ENCODE data around the gene STK11. TPM values are rescaled to one million over a fixed set of nuclear protein-coding genes. Genes with fewer than 3 reads are reported as not detected.

Gene STK11, protein sequence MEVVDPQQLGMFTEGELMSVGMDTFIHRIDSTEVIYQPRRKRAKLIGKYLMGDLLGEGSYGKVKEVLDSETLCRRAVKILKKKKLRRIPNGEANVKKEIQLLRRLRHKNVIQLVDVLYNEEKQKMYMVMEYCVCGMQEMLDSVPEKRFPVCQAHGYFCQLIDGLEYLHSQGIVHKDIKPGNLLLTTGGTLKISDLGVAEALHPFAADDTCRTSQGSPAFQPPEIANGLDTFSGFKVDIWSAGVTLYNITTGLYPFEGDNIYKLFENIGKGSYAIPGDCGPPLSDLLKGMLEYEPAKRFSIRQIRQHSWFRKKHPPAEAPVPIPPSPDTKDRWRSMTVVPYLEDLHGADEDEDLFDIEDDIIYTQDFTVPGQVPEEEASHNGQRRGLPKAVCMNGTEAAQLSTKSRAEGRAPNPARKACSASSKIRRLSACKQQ
- polyA plus RNA-seq (2013): 41.3 TPM

DNA sequence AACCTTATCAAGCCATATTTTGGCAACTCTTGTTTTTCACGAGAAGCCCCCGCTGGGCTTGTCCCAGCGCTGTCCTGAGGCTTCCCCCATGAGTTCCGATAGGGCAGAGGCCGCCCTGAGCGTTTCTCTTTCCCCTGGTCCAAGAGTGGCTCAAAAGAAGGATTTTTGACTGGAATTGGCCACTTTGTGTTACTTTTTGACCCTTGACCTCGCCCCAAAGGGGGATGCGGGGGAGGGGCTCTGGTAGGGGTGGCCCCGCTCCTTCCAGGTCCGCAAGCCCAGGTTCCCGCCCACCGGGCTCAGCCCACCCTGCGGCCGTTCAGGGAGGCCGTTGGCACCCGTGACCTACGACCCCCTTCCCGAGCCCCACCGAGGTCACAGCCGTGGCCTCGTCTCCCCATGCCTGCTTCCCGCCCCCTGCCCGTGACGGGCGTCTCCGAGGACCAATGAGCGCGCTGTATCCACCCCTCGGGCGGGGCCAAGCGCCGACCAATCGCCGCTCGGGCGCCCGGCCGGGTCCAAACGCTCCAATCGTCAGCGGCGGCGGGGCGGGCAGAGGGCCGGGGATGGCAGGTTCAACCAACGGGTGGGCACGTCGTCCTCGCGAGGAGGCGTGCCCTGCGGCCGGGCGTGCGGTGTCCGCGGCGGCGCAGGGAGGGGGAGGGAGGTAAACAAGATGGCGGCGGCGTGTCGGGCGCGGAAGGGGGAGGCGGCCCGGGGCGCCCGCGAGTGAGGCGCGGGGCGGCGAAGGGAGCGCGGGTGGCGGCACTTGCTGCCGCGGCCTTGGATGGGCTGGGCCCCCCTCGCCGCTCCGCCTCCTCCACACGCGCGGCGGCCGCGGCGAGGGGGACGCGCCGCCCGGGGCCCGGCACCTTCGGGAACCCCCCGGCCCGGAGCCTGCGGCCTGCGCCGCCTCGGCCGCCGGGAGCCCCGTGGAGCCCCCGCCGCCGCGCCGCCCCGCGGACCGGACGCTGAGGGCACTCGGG lies at the start of gene STK11:
TSS of gene STK11 (plus strand) at position 665 of the 986 bp plus-strand sequence. CDS start 1,136 bp downstream, outside the sequence.
- 4% methylated on average over 97 of the region's 114 CpGs for WGBS (ENCODE audit: insufficient coverage)
- Histone ChIP-seq H3K36me3 (ENCODE audit: control insufficient read depth in 4 of 4, insufficient read depth in 4 of 4, low read length in 3 of 4) (peaks cover 0 to 13% (median 5%) of the 10 kb centered on the region in 4 experiments), H3K9me3 (ENCODE audit: control extremely low read depth in 1 of 5, control insufficient read depth in 4 of 5, insufficient read depth in 2 of 5, low read depth in 1 of 5, low read length in 4 of 5) (no peaks in the 10 kb centered on the region), H3K4me3 (ENCODE audit: control insufficient read depth in 1 of 7, extremely low read depth in 1 of 7, insufficient read depth in 4 of 7, low read depth in 2 of 7, low read length in 6 of 7) (peak within 1 kb of the TSS; percentile 69 to 92 (median 77)), H3K27me3 (replicated peaks in 2 of 5; ENCODE audit: control insufficient read depth in 4 of 5, insufficient read depth in 5 of 5, low read length in 4 of 5) (no peaks in the 10 kb centered on the region), H3K27ac (ENCODE audit: insufficient read depth in 1 of 2, low read depth in 1 of 2, low read length in 2 of 2, poor library complexity in 1 of 2, severe bottlenecking in 2 of 2) (peak within 1 kb of the TSS in 1 of 2 experiments; percentile 71), H3K4me1 (ENCODE audit: control extremely low read depth in 1 of 4, control insufficient read depth in 4 of 4, insufficient read depth in 4 of 4, low read length in 3 of 4) (peaks cover 0 to 60% (median 53%) of the 10 kb centered on the region in 4 experiments)
- peak; percentile 96 to 98 (median 98) for DNase-seq
- ChIA-PET CTCF (interaction anchor here (0.6 to 0.9 kb wide), 2 partner anchors 11 to 21 kb away, joined by 3 read pairs; no protein-coding TSS in a partner anchor), POLR2A (no interaction called here)

DNA sequence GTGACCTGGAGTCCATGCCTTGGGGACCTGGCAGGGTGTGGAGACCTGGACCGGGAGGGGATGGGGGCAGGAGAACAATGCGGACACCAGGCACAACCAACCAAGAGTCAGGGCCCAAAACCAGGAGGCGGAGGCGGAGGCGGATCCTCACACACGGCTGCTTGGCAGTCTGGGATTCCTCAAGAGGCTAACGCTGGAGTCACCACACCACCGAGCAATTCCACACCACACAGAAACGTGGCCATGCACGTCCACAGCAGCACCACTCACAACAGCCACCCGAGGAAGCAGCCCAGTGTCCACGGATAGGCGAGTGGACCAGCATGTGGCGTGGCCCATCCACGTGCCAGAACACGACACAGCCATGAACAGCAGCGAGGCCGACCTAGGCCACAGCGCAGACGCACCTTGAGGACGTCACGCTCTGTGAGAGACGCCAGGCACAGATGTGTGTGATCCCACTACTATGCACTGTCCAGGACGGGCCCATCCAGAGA lies 49.2 kb upstream of the STK11 start:
- WGBS (ENCODE audit: insufficient coverage): 93% methylated on average over 23 of the region's 24 CpGs

DNA sequence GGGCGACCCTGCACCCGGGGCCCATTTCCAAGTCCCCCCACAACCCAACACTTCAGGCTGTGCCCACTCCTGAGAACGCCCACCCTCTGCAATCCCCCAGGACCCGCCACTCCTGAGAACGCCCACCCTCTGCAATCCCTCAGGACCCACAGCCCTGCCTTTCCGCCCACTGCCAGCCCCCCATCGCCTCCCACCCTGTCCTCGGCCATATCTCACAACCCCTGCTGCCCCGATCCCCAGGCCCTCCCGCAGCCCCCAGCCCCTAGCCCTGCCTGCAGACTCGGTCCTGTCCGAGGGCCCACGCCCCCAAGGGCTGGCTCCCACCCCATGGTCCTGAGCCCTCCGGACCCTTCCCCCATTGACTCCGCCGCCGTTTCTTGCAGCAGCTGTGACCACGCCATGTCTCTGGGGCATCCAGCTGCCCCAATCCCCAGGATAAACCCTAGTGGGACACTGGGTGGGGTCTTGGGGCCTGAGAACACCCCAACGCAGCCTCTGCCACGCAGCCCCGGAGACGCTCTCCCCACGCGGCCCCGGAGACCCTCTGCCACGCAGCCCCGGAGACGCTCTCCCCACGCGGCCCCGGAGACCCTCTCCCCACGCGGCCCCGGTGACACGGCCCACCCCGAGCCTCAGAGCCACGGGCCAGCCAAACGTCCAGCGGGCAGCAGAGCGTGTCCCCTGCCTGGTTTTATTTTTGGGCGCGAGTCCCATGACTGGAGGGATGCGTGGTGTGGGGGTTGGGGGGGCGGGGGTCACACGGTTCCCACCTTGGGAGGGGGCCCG lies 48.6 kb upstream of the STK11 start:
- peaks cover 2 to 25% (median 11%) of the 10 kb centered on the region in 4 experiments for H3K36me3 ChIP-seq (ENCODE audit: control insufficient read depth in 4 of 4, insufficient read depth in 4 of 4, low read length in 3 of 4)
- H3K27ac ChIP-seq (ENCODE audit: insufficient read depth in 1 of 2, low read depth in 1 of 2, low read length in 2 of 2, poor library complexity in 1 of 2, severe bottlenecking in 2 of 2): no peak overlapping the region
- ChIA-PET POLR2A (interaction anchor here (0.7 kb wide), 1 partner anchor 9 kb away, joined by 3 read pairs; no protein-coding TSS in a partner anchor), CTCF (interaction anchor here (1.0 kb wide), 1 partner anchor 12 kb away, joined by 3 read pairs; no protein-coding TSS in a partner anchor)
- H3K4me1 ChIP-seq (ENCODE audit: control extremely low read depth in 1 of 4, control insufficient read depth in 4 of 4, insufficient read depth in 4 of 4, low read length in 3 of 4): no peaks in the 10 kb centered on the region
- WGBS (ENCODE audit: insufficient coverage): 95% methylated on average over 39 of the region's 46 CpGs
- H3K9me3 ChIP-seq (ENCODE audit: control extremely low read depth in 1 of 5, control insufficient read depth in 4 of 5, insufficient read depth in 2 of 5, low read depth in 1 of 5, low read length in 4 of 5): no peaks in the 10 kb centered on the region
- H3K27me3 ChIP-seq (replicated peaks in 2 of 5; ENCODE audit: control insufficient read depth in 4 of 5, insufficient read depth in 5 of 5, low read length in 4 of 5): no peaks in the 10 kb centered on the region
- no peak for DNase-seq
- no peak overlapping the region for H3K4me3 ChIP-seq (ENCODE audit: control insufficient read depth in 1 of 7, extremely low read depth in 1 of 7, insufficient read depth in 4 of 7, low read depth in 2 of 7, low read length in 6 of 7)

More for the DNA sequence above, 49.2 kb upstream of the STK11 start:
- Histone ChIP-seq H3K9me3 (ENCODE audit: control extremely low read depth in 1 of 5, control insufficient read depth in 4 of 5, insufficient read depth in 2 of 5, low read depth in 1 of 5, low read length in 4 of 5) (no peaks in the 10 kb centered on the region), H3K27me3 (replicated peaks in 2 of 5; ENCODE audit: control insufficient read depth in 4 of 5, insufficient read depth in 5 of 5, low read length in 4 of 5) (no peaks in the 10 kb centered on the region), H3K4me1 (ENCODE audit: control extremely low read depth in 1 of 4, control insufficient read depth in 4 of 4, insufficient read depth in 4 of 4, low read length in 3 of 4) (no peaks in the 10 kb centered on the region), H3K36me3 (ENCODE audit: control insufficient read depth in 4 of 4, insufficient read depth in 4 of 4, low read length in 3 of 4) (peaks cover 2 to 32% (median 15%) of the 10 kb centered on the region in 4 experiments), H3K27ac (ENCODE audit: insufficient read depth in 1 of 2, low read depth in 1 of 2, low read length in 2 of 2, poor library complexity in 1 of 2, severe bottlenecking in 2 of 2) (no peak overlapping the region), H3K4me3 (ENCODE audit: control insufficient read depth in 1 of 7, extremely low read depth in 1 of 7, insufficient read depth in 4 of 7, low read depth in 2 of 7, low read length in 6 of 7) (no peak overlapping the region)
- CTCF ChIA-PET: no interaction called here
- DNase-seq: no peak
- POLR2A ChIA-PET: no interaction called here

DNA sequence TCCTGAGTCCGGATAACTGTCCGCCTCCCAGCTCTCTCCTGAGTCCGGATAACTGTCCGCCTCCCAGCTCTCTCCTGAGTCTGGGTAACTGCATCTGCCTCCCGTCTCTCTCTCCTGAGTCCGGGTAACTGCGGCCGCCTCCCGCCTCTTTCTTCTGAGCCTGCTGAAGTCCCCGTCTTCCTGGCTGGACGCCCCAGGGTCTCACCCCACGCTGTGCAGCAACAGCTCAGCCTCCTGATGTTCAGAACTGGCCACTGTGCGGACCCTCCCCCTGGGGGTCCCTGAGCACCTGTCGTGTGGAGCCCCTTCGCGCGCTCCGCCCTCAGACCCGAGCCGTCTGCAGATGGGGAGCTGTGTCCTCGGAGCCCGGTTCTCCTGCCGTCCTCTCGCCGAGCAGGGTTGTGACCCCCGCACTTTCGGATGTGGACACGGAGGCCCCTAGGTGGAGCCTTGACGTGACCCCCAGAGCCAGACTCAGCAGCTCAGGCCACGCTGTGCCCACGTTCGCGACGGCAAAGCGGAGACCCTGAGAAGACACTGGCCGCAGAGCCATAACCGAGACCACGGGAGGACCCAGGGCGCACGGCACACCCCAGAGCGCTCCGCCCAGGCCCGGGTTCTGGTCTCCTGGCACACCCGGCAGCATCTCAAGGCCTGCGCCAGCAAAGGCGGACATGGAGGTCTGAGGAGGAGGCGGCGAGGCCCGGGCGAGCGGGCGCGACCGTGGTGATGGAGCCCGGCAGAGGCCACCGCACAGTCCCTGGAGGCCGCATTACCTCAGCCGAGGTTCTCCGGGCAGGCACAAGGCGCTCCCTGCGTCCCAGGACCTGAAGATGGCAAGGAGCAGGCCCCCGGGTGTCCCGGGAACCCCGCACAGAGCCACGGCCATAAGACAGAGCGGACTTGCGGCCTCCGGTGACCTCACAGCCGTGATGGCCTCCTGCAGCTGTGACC lies 47.4 kb upstream of the STK11 start:
- CTCF ChIA-PET: interaction anchor here (1.0 kb wide), 1 partner anchor 11 kb away, joined by 3 read pairs; no protein-coding TSS in a partner anchor
- Histone ChIP-seq H3K4me1 (ENCODE audit: control extremely low read depth in 1 of 4, control insufficient read depth in 4 of 4, insufficient read depth in 4 of 4, low read length in 3 of 4) (no peaks in the 10 kb centered on the region), H3K36me3 (ENCODE audit: control insufficient read depth in 4 of 4, insufficient read depth in 4 of 4, low read length in 3 of 4) (peaks cover 0 to 16% (median 8%) of the 10 kb centered on the region in 4 experiments), H3K4me3 (ENCODE audit: control insufficient read depth in 1 of 7, extremely low read depth in 1 of 7, insufficient read depth in 4 of 7, low read depth in 2 of 7, low read length in 6 of 7) (no peak overlapping the region), H3K9me3 (ENCODE audit: control extremely low read depth in 1 of 5, control insufficient read depth in 4 of 5, insufficient read depth in 2 of 5, low read depth in 1 of 5, low read length in 4 of 5) (no peaks in the 10 kb centered on the region), H3K27ac (ENCODE audit: insufficient read depth in 1 of 2, low read depth in 1 of 2, low read length in 2 of 2, poor library complexity in 1 of 2, severe bottlenecking in 2 of 2) (no peak overlapping the region), H3K27me3 (replicated peaks in 2 of 5; ENCODE audit: control insufficient read depth in 4 of 5, insufficient read depth in 5 of 5, low read length in 4 of 5) (no peaks in the 10 kb centered on the region)
- 99% methylated on average over 69 of the region's 69 CpGs for WGBS (ENCODE audit: insufficient coverage)
- POLR2A ChIA-PET: no interaction called here
- DNase-seq: no peak

DNA sequence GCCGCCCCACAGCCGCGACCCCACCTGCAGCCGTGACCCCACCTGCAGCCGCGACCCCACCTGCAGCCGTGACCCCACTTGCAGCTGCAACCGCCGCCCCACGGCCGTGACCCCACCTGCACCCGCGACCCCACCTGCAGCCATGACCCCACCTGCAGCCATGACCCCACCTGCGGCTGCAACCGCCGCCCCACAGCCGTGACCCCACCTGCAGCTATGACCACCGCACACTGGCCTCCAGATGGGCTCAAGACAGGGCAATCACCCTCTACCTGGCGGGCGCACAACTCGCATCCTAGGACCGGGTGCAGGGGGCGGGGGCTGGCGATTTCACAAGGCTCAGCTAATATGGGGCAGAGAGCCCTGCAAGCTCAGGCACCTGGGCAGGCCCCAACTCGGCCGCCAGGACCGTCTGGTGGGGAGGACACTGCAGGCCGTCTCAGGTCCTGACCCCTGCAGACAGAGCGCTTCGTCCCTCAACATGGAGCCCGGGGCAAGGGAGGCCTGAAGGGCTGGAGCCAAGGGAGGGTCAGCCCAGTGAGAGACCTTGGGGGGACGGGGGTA lies 46.6 kb upstream of the STK11 start:
- ChIA-PET CTCF (no interaction called here), POLR2A (no interaction called here)
- Histone ChIP-seq H3K4me3 (ENCODE audit: control insufficient read depth in 1 of 7, extremely low read depth in 1 of 7, insufficient read depth in 4 of 7, low read depth in 2 of 7, low read length in 6 of 7) (no peak overlapping the region), H3K36me3 (ENCODE audit: control insufficient read depth in 4 of 4, insufficient read depth in 4 of 4, low read length in 3 of 4) (peaks cover 0 to 12% (median 5%) of the 10 kb centered on the region in 4 experiments), H3K9me3 (ENCODE audit: control extremely low read depth in 1 of 5, control insufficient read depth in 4 of 5, insufficient read depth in 2 of 5, low read depth in 1 of 5, low read length in 4 of 5) (no peaks in the 10 kb centered on the region), H3K27ac (ENCODE audit: insufficient read depth in 1 of 2, low read depth in 1 of 2, low read length in 2 of 2, poor library complexity in 1 of 2, severe bottlenecking in 2 of 2) (no peak overlapping the region), H3K4me1 (ENCODE audit: control extremely low read depth in 1 of 4, control insufficient read depth in 4 of 4, insufficient read depth in 4 of 4, low read length in 3 of 4) (no peaks in the 10 kb centered on the region), H3K27me3 (replicated peaks in 2 of 5; ENCODE audit: control insufficient read depth in 4 of 5, insufficient read depth in 5 of 5, low read length in 4 of 5) (no peaks in the 10 kb centered on the region)
- 97% methylated on average over 26 of the region's 32 CpGs for WGBS (ENCODE audit: insufficient coverage)
- no peak for DNase-seq
